Suprapubic skin (tissue), 4 donors: ENCODE data around the gene COQ9. TPM values are rescaled to one million over a fixed set of nuclear protein-coding genes. Genes with fewer than 3 reads are reported as not detected.
"Not testable (repeated sequence)": the region's sequence is repeated elsewhere in the genome, so short reads cannot be mapped to it uniquely, and the experiment has no call there.

Source experiments
- DNase-seq, 2 donors: peaks; one replicate each; pipeline ENCODE4 v3.0.0-alpha.2; 2019; ENCODE audit warnings: low spot score in 2 of 2
- H3K27ac ChIP-seq: fragments of 200-600 bp; sonication (generic); one replicate; pipeline ENCODE4 v1.5.1; 2019
- H3K27me3 ChIP-seq: fragments of 200-600 bp; sonication (generic); one replicate; pipeline ENCODE4 v1.5.1; 2019
- H3K36me3 ChIP-seq: fragments of 200-600 bp; sonication (generic); one replicate; pipeline ENCODE4 v1.5.1; 2019
- H3K4me1 ChIP-seq: fragments of 200-600 bp; sonication (generic); one replicate; pipeline ENCODE4 v1.5.1; 2019
- H3K4me3 ChIP-seq: fragments of 200-600 bp; sonication (generic); one replicate; pipeline ENCODE4 v1.5.1; 2019; ENCODE audit warnings: mild to moderate bottlenecking
- H3K9me3 ChIP-seq: fragments of 200-600 bp; sonication (generic); one replicate; pipeline ENCODE4 v1.5.1; 2019
- EP300 ChIP-seq: sonication (generic); formaldehyde crosslinking; IDR thresholded peaks from one replicate; pipeline ENCODE4 v1.6.1; 2017; ENCODE audit warnings: antibody characterized with exemption
- POLR2A ChIP-seq, 2 donors: fragments of 450-650 bp; IDR thresholded peaks; one replicate each; pipeline ENCODE4 v1.6.1; 2017; ENCODE audit warnings: antibody characterized with exemption in 2 of 2, mild to moderate bottlenecking in 2 of 2, moderate library complexity in 2 of 2
- POLR2AphosphoS5 ChIP-seq, 3 donors: sonication (generic); formaldehyde crosslinking; IDR thresholded peaks; one replicate each; pipeline ENCODE4 v1.6.1; 2017; ENCODE audit warnings: antibody characterized with exemption in 3 of 3
- WGBS: methylation state at CpG from one replicate; pipeline ENCODE4 v1.1.5; 2018; 5-methylcytosine and 5-hydroxymethylcytosine counted together
- total RNA-seq, 4 donors: library from RNA; depleted of rRNA; stranded (reverse); fragments of >200 nt; gene quantifications; one replicate each; pipeline ENCODE4 v1.1.0, GENCODE V29; 2016
- TF ChIP-seq, protein P1 (sequence below), 2 donors: fragments of 200-600 bp in 1 of 2; fragments of 450-650 bp in 1 of 2; sonication (generic) in 1 of 2; IDR thresholded peaks; one replicate each; pipeline ENCODE4 v1.5.1; 2016 to 2019; ENCODE audit warnings: antibody characterized with exemption in 2 of 2, mild to moderate bottlenecking in 1 of 2, moderate library complexity in 1 of 2

COQ9 gene
- total RNA-seq: 10 to 100 TPM; 45.7 to 60.1 (median 48.8) TPM

DNA sequence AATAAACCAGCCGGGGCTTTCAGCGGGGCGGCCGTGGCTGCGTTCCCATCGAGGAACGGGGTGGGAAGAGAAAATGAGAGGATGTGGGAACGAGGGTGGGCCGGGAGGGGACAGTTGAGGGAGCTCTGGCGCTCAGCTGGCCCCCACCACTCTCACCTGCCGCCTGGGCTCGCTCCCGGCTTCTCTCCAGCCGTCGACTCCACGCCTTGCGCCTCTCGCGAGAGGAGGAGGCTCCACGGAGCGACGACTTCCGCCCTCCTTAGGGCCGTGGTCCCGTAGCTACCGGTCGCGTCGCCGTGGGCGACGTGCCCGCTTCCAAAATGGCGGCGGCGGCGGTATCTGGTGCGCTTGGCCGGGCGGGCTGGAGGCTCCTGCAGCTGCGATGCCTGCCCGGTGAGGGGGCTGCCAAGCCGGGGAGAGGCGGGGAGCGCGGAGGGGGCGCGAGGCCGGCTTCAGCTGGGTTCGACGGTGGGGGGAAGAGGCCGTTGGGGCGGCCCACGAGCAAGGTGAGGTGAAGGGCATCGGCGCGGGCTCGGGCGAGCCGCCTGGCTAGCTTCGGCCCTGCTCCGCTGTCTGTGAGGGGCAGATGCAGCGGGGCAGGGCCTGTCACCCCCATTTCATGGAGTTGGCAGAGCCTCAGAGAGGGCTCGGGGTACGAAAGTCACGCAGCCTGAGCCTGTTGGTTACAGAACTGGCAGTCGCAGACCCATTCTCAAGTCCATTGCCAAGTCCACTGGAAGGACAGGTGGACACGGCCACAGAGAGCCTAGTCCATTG, at the start of gene COQ9, which contains the start of gene CIAPIN1:
Gene COQ9, plus strand, starts transcription at position 294 of the 777 bp plus-strand sequence. Its CDS starts 27 bp downstream, at position 321.
Gene CIAPIN1, minus strand, starts transcription at position 200 of the 777 bp plus-strand sequence. CDS start 6,457 bp downstream, outside the sequence.
- Histone ChIP-seq H3K4me3 (peak within 1 kb of the TSS; percentile 96), H3K27ac (peak within 1 kb of the TSS; percentile 92), H3K27me3 (no peaks in the 10 kb centered on the region), H3K9me3 (no peaks in the 10 kb centered on the region), H3K36me3 (peaks cover 11% of the 10 kb centered on the region), H3K4me1 (peaks cover 38% of the 10 kb centered on the region)
- TF ChIP-seq, protein P1, sequence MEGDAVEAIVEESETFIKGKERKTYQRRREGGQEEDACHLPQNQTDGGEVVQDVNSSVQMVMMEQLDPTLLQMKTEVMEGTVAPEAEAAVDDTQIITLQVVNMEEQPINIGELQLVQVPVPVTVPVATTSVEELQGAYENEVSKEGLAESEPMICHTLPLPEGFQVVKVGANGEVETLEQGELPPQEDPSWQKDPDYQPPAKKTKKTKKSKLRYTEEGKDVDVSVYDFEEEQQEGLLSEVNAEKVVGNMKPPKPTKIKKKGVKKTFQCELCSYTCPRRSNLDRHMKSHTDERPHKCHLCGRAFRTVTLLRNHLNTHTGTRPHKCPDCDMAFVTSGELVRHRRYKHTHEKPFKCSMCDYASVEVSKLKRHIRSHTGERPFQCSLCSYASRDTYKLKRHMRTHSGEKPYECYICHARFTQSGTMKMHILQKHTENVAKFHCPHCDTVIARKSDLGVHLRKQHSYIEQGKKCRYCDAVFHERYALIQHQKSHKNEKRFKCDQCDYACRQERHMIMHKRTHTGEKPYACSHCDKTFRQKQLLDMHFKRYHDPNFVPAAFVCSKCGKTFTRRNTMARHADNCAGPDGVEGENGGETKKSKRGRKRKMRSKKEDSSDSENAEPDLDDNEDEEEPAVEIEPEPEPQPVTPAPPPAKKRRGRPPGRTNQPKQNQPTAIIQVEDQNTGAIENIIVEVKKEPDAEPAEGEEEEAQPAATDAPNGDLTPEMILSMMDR (IDR thresholded peaks at IDR 0.05): no peak
- TF ChIP-seq POLR2AphosphoS5 (IDR thresholded peaks at IDR 0.05) (peak; percentile 3 to 92 (median 79)), POLR2A (IDR thresholded peaks at IDR 0.05) (peak; percentile 64 to 87), EP300 (no peak)
- peak; percentile 96 for DNase-seq
- WGBS: under 1% methylated on average over 34 of the region's 68 CpGs

DNA sequence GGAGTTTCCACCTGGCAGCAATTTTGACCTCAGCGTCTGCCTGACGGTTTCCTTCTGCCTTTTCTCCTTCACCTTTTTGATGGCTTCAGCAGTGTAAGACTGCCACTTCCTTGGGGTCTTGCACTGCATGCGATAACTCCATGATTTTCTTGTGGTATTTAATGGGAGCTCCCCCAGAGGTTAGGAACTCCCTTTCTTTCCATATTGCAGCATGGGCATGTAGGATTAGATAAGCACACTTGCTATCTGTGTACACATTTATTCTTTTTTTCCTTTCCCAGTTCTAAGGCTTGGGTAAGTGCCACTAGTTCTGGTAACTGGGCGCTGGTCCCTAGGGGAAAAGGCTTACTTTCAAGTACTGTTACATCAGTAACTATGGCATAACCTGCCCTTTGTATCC, 49.8 kb upstream of the COQ9 start:
- H3K9me3 ChIP-seq, H3K27ac ChIP-seq, H3K36me3 ChIP-seq, H3K4me3 ChIP-seq, DNase-seq, H3K27me3 ChIP-seq: not testable (repeated sequence)
- H3K4me1 ChIP-seq: peaks cover 12% of the 10 kb centered on the region
- WGBS: 85% methylated on average over 4 of the region's 4 CpGs

DNA sequence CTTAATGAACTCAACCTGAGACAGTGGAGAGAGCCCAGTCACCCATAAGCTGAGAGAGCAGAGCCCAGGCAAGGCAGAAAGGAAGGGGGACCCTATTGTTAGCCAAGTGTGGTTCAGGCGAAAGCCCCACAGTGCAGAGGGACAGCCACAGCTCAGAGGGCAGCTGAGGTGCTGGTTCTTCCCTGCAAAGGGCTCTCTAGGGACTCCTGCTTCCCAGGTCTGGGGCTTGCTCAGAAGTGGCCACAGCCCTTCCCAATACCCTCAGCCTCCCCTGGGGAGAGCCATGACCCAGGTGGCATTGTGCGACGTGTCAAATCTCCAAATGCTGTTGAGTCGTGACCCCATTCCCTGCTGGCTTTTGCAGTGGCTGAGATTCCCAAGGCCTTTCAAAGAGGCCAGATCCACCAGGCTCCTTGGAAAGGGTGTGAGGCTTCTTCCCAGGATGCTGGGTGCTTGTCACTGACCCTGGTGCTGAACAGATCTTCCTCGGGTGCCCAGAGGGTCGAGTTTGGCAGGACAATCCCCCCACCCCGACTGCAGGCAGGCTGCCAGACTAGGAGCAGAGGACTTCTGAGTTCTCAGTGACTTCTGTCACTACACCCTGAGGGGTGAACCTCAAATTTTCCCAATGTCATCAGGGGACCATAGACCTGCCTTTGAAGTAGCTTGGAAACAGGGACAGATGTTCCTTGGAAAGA, 45.2 kb upstream of the COQ9 start:
- H3K4me3 ChIP-seq: no peak overlapping the region
- DNase-seq: no peak
- no peaks in the 10 kb centered on the region for H3K36me3 ChIP-seq
- peaks cover 6% of the 10 kb centered on the region for H3K4me1 ChIP-seq
- H3K9me3 ChIP-seq: no peaks in the 10 kb centered on the region
- H3K27me3 ChIP-seq: no peaks in the 10 kb centered on the region
- H3K27ac ChIP-seq: no peak overlapping the region
- TF ChIP-seq POLR2AphosphoS5 (IDR thresholded peaks at IDR 0.05) (no peak), POLR2A (IDR thresholded peaks at IDR 0.05) (no peak), EP300 (no peak)
- TF ChIP-seq, protein P1 (IDR thresholded peaks at IDR 0.05): no peak
- WGBS: 27% methylated on average over 3 of the region's 7 CpGs

GRCh38 chr16:57403965-57404817, 43.1 kb upstream of the COQ9 start, which contains the start of gene CCL17:
Gene CCL17 (plus strand): TSS chr16:57404767. CDS start chr16:57413933, 9,166 bp downstream.
- Histone ChIP-seq H3K9me3 (no peaks in the 10 kb centered on the region), H3K4me3 (no peak within 1 kb of the TSS), H3K27ac (no peak within 1 kb of the TSS), H3K27me3 (no peaks in the 10 kb centered on the region), H3K36me3 (no peaks in the 10 kb centered on the region), H3K4me1 (peaks cover 8% of the 10 kb centered on the region)
- no peak for DNase-seq
- WGBS: 75% methylated on average over 17 of the region's 17 CpGs
- no peak for TF ChIP-seq POLR2AphosphoS5 (IDR thresholded peaks at IDR 0.05)
- TF ChIP-seq, protein P1 (IDR thresholded peaks at IDR 0.05): no peak
- no peak for TF ChIP-seq POLR2A (IDR thresholded peaks at IDR 0.05)
- TF ChIP-seq EP300: no peak

DNA sequence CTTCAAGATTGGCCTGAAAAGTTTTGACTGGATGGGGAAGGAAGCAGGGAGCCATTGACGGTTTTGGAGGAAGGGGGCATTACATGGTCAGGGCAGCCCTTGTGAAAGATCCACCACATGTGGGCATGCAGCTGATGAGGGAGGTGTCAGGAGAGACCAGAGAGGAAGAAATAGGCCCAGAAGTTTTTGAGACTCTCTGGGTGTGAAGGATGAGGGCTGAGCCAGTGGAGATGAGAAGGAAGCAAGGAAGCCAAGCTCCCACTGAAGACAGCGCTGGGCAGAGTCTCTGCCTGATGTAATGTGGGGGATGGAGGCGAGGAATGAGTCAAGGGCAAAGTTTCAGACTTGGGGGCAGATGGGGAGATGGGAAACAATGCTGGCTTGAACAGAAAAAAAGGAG, 42.2 kb upstream of the COQ9 start:
- Histone ChIP-seq H3K27ac (no peak overlapping the region), H3K36me3 (no peaks in the 10 kb centered on the region), H3K4me3 (no peak overlapping the region), H3K4me1 (peaks cover 15% of the 10 kb centered on the region), H3K27me3 (no peaks in the 10 kb centered on the region), H3K9me3 (no peaks in the 10 kb centered on the region)
- WGBS: 78% methylated on average over 3 of the region's 3 CpGs
- no peak for DNase-seq
- TF ChIP-seq EP300 (no peak), POLR2AphosphoS5 (IDR thresholded peaks at IDR 0.05) (no peak), POLR2A (IDR thresholded peaks at IDR 0.05) (no peak)
- TF ChIP-seq, protein P1 (IDR thresholded peaks at IDR 0.05): no peak
